H9 (cell line): ENCODE data around the gene GRID2. TPM values are rescaled to one million over a fixed set of nuclear protein-coding genes. Genes with fewer than 3 reads are reported as not detected.
A peak's percentile ranks its signal among the peaks of the same experiment; 100 is the strongest.
"Not testable (repeated sequence)": the region's sequence is repeated elsewhere in the genome, so short reads cannot be mapped to it uniquely, and the experiment has no call there.

Experiments used
- DNase-seq: peaks from one replicate; pipeline ENCODE4 v3.0.0-alpha.2; 2017
- H2AFZ ChIP-seq: one replicate; pipeline ENCODE4 v1.6.1; 2013; ENCODE audit warnings: mild to moderate bottlenecking, low read length, control low read depth, moderate library complexity
- H2AK5ac ChIP-seq: 2 replicates; pipeline ENCODE4 v1.6.1; 2013; ENCODE audit warnings: low read length, control low read depth, mixed read lengths; ENCODE audit not compliant: insufficient read length
- H2BK120ac ChIP-seq: one replicate; pipeline ENCODE4 v1.6.1; 2013; ENCODE audit warnings: low read depth, mild to moderate bottlenecking, low read length, control low read depth, inconsistent platforms; ENCODE audit not compliant: poor library complexity, severe bottlenecking
- H2BK12ac ChIP-seq: 2 replicates; pipeline ENCODE4 v1.6.1; 2013; ENCODE audit warnings: low read length, control low read depth, mixed read lengths, low read depth; ENCODE audit not compliant: insufficient read length
- H2BK15ac ChIP-seq: 2 replicates; pipeline ENCODE4 v1.6.1; 2013; ENCODE audit warnings: low read depth, low read length, control low read depth
- H2BK20ac ChIP-seq: one replicate; pipeline ENCODE4 v1.6.1; 2013; ENCODE audit warnings: low read depth, mild to moderate bottlenecking, low read length, control low read depth, inconsistent platforms; ENCODE audit not compliant: poor library complexity, severe bottlenecking
- H2BK5ac ChIP-seq: 2 replicates; pipeline ENCODE4 v1.6.1; 2013; ENCODE audit warnings: low read length, control low read depth, mixed read lengths; ENCODE audit not compliant: insufficient read length
- H3K14ac ChIP-seq: 2 replicates; pipeline ENCODE4 v1.6.1; 2013; ENCODE audit warnings: low read length, control low read depth; ENCODE audit not compliant: insufficient read depth
- H3K18ac ChIP-seq: 2 replicates; pipeline ENCODE4 v1.6.1; 2013; ENCODE audit warnings: low read depth, mild to moderate bottlenecking, mixed read lengths, low read length, control low read depth; ENCODE audit not compliant: insufficient read length
- H3K23ac ChIP-seq: 2 replicates; pipeline ENCODE4 v1.6.1; 2013; ENCODE audit warnings: low read length, control low read depth, mixed read lengths, low read depth; ENCODE audit not compliant: insufficient read length
- H3K23me2 ChIP-seq: 2 replicates; pipeline ENCODE4 v1.6.1; 2013; ENCODE audit warnings: low read depth, mild to moderate bottlenecking, mixed read lengths, low read length, control low read depth; ENCODE audit not compliant: insufficient read length, poor library complexity, severe bottlenecking
- H3K27ac ChIP-seq: 2 replicates; pipeline ENCODE4 v1.5.1; 2013; ENCODE audit warnings: low read length, control low read depth, mixed read lengths, low read depth; ENCODE audit not compliant: insufficient read length
- H3K27me3 ChIP-seq: 2 replicates; pipeline ENCODE4 v1.6.1; 2013; ENCODE audit warnings: low read length, control low read depth, inconsistent platforms; ENCODE audit not compliant: insufficient read depth
- H3K4ac ChIP-seq: 2 replicates; pipeline ENCODE4 v1.6.1; 2013; ENCODE audit warnings: low read depth, mild to moderate bottlenecking, control low read depth, inconsistent platforms, low read length, moderate library complexity
- H3K4me1 ChIP-seq: 2 replicates; pipeline ENCODE4 v1.6.1; 2013; ENCODE audit warnings: low read length, control low read depth, inconsistent platforms; ENCODE audit not compliant: insufficient read depth
- H3K4me2 ChIP-seq: 2 replicates; pipeline ENCODE4 v1.6.1; 2013; ENCODE audit warnings: low read length, control low read depth, mixed read lengths; ENCODE audit not compliant: insufficient read length, insufficient read depth
- H3K56ac ChIP-seq: 2 replicates; pipeline ENCODE4 v1.6.1; 2013; ENCODE audit warnings: low read depth, mild to moderate bottlenecking, mixed read lengths, low read length, control low read depth; ENCODE audit not compliant: insufficient read length
- H3K79me1 ChIP-seq: 2 replicates; pipeline ENCODE4 v1.6.1; 2013; ENCODE audit warnings: low read depth, mild to moderate bottlenecking, moderate library complexity, low read length, control low read depth, inconsistent platforms; ENCODE audit not compliant: insufficient read depth, poor library complexity, severe bottlenecking
- H3K79me2 ChIP-seq: 2 replicates; pipeline ENCODE4 v1.6.1; 2013; ENCODE audit warnings: low read length, control low read depth, inconsistent platforms; ENCODE audit not compliant: insufficient read depth
- H3K9ac ChIP-seq: 2 replicates; pipeline ENCODE4 v1.6.1; 2013; ENCODE audit warnings: low read length, control low read depth, mixed read lengths; ENCODE audit not compliant: insufficient read length; ENCODE audit errors: extremely low read depth
- H3K9me3 ChIP-seq: one replicate; pipeline ENCODE4 v1.6.1; 2013; ENCODE audit warnings: low read depth, low read length, inconsistent platforms; ENCODE audit not compliant: control insufficient read depth
- H3T11ph ChIP-seq: one replicate; pipeline ENCODE4 v1.6.1; 2013; ENCODE audit warnings: mild to moderate bottlenecking, low read length, control low read depth, inconsistent platforms
- H4K20me1 ChIP-seq: one replicate; pipeline ENCODE4 v1.6.1; 2013; ENCODE audit not compliant: control insufficient read depth, insufficient read length, insufficient read depth
- H4K5ac ChIP-seq: 2 replicates; pipeline ENCODE4 v1.6.1; 2013; ENCODE audit warnings: low read depth, mild to moderate bottlenecking, mixed read lengths, low read length, control low read depth; ENCODE audit not compliant: insufficient read length
- H4K8ac ChIP-seq: replicated peaks from 2 replicates; pipeline ENCODE4 v1.6.1; 2013; ENCODE audit warnings: low read length, control low read depth, mixed read lengths, low read depth; ENCODE audit not compliant: insufficient read length
- H4K91ac ChIP-seq: 2 replicates; pipeline ENCODE4 v1.6.1; 2013; ENCODE audit warnings: low read depth, mild to moderate bottlenecking, moderate library complexity, mixed read lengths, low read length, control low read depth; ENCODE audit not compliant: insufficient read length
- H3K27ac Mint-ChIP-seq, 3 experiments: 2 replicates in 2 of 3; 3 replicates in 1 of 3; pipeline ENCODE4 v1.8.0; 2020 to 2021; ENCODE audit warnings: mixed read lengths in 3 of 3, mild to moderate bottlenecking in 1 of 3, moderate library complexity in 1 of 3
- H3K27me3 Mint-ChIP-seq: 2 replicates; pipeline ENCODE4 v1.8.0; 2021; ENCODE audit warnings: low read depth, mild to moderate bottlenecking, moderate library complexity, mixed read lengths
- H3K36me3 Mint-ChIP-seq, 3 experiments: 2 replicates in 2 of 3; 3 replicates in 1 of 3; pipeline ENCODE4 v1.8.0; 2020 to 2021; ENCODE audit warnings: low read depth in 3 of 3, mixed read lengths in 3 of 3; ENCODE audit not compliant: insufficient read depth in 1 of 3
- H3K4me1 Mint-ChIP-seq, 2 experiments: 2 replicates each; pipeline ENCODE4 v1.8.0; 2020; ENCODE audit warnings: mixed read lengths in 2 of 2
- H3K4me3 Mint-ChIP-seq, 2 experiments: 2 replicates in 1 of 2; 3 replicates in 1 of 2; pipeline ENCODE4 v1.8.0; 2020 to 2021; ENCODE audit warnings: mild to moderate bottlenecking in 2 of 2, mixed read lengths in 2 of 2, moderate library complexity in 1 of 2
- H3K9me3 Mint-ChIP-seq, 2 experiments: 2 replicates in 1 of 2; 3 replicates in 1 of 2; pipeline ENCODE4 v1.8.0; 2020; ENCODE audit warnings: mild to moderate bottlenecking in 2 of 2, mixed read lengths in 2 of 2, moderate library complexity in 1 of 2
- CTCF ChIP-seq: fragments of 200-600 bp; sonication (generic); conservative IDR thresholded peaks from 3 replicates; pipeline ENCODE4 v1.8.0; 2021; ENCODE audit warnings: antibody characterized with exemption, mild to moderate bottlenecking
- whole genome bisulfite sequencing: extraction: QIAGEN DNeasy Blood & Tissue Kit; methylation state at CpG from one replicate; pipeline ENCODE4 v1.1.7; 2013; ENCODE audit warnings: missing lambda C conversion rate, low lambda C conversion rate, mixed read lengths; ENCODE audit not compliant: insufficient read length; ENCODE audit errors: extremely low coverage; 5-methylcytosine and 5-hydroxymethylcytosine counted together
- total RNA-seq: library from RNA; stranded (reverse); gene quantifications from 2 replicates; pipeline ENCODE4 v1.2.1, GENCODE V29; 2021

Gene GRID2
- total RNA-seq, 1 experiment from 2014 or later = 21.8 TPM

GRCh38 chr4:92451782-92452181, 148.0 kb downstream of the GRID2 start:
- Histone ChIP-seq H3K4me2 (no peak overlapping the region), H3K9ac (no peak overlapping the region), H2BK20ac (no peak overlapping the region), H3K14ac (no peak overlapping the region), H2AK5ac (no peak overlapping the region), H3T11ph (no peak overlapping the region), H4K8ac (no peak overlapping the region), H2BK5ac (no peak overlapping the region), H4K20me1 (no peaks in the 10 kb centered on the region), H3K56ac (no peak overlapping the region), H4K91ac (no peak overlapping the region), H3K4me1 (peaks cover 2% of the 10 kb centered on the region; the same call in 1 of the 2 replicates), H3K4ac (no peak overlapping the region), H2AFZ (no peak overlapping the region), H3K79me1 (no peaks in the 10 kb centered on the region), H3K79me2 (peaks cover 55% of the 10 kb centered on the region), H2BK120ac (no peak overlapping the region), H4K5ac (no peak overlapping the region), H3K23ac (no peak overlapping the region), H3K27me3 (no peaks in the 10 kb centered on the region), H3K9me3 (no peaks in the 10 kb centered on the region), H2BK15ac (no peak overlapping the region), H2BK12ac (no peak overlapping the region), H3K27ac (no peak overlapping the region), H3K18ac (no peak overlapping the region), H3K23me2 (no peaks in the 10 kb centered on the region)
- Mint-ChIP-seq H3K27me3 (no peaks in the 10 kb centered on the region), H3K9me3 (no peaks in the 10 kb centered on the region), H3K36me3 (peaks cover 0 to 4% (median 0%) of the 10 kb centered on the region in 3 experiments; a peak in 2 of 7 replicates), H3K4me3 (no peak overlapping the region), H3K27ac (no peak overlapping the region; a peak in 1 of 7 replicates), H3K4me1 (peaks cover 24 to 42% of the 10 kb centered on the region in 2 experiments)
- no peak for TF ChIP-seq CTCF
- DNase-seq = no peak

- peaks cover 52% of the 10 kb centered on the region for H3K79me2 ChIP-seq
- not testable (repeated sequence) for H3K27me3 ChIP-seq, H3K9me3 ChIP-seq, H3K4me3 Mint-ChIP-seq, H2AK5ac ChIP-seq, H2BK15ac ChIP-seq, H2BK120ac ChIP-seq, H3K4me1 ChIP-seq, H3K23me2 ChIP-seq, H3K9ac ChIP-seq, H4K20me1 ChIP-seq, H2BK20ac ChIP-seq, H3K23ac ChIP-seq, H3K4me2 ChIP-seq, DNase-seq, H3K14ac ChIP-seq, H3T11ph ChIP-seq, H3K79me1 ChIP-seq, H4K91ac ChIP-seq, H2BK12ac ChIP-seq, H3K27me3 Mint-ChIP-seq, H2AFZ ChIP-seq, H3K4ac ChIP-seq, H3K56ac ChIP-seq, H3K36me3 Mint-ChIP-seq, H3K27ac ChIP-seq, H3K18ac ChIP-seq, H4K5ac ChIP-seq, H4K8ac ChIP-seq, H2BK5ac ChIP-seq, H3K9me3 Mint-ChIP-seq
- H3K27ac Mint-ChIP-seq = peak overlapping the region in 1 of 3 experiments; percentile 74; a peak in 2 of 7 replicates
- peaks cover 25 to 42% of the 10 kb centered on the region in 2 experiments for H3K4me1 Mint-ChIP-seq
- no CpG with 5 or more reads among the region's 2 CpGs for WGBS
Observed at GRCh38 chr4:92452383-92452782, 148.6 kb downstream of the GRID2 start.
